Trophoblast cell (in vitro differentiated cells and primary cell): ENCODE results near the gene IFNLR1.

Experiments used
- DNase-seq, 2 donors: peaks; one replicate each; pipeline ENCODE4 v3.0.0-alpha.2; 2016
- H2AFZ ChIP-seq: 2 replicates; pipeline ENCODE4 v1.6.1; 2013; ENCODE audit warnings: low read length, moderate library complexity, mild to moderate bottlenecking; ENCODE audit not compliant: insufficient read depth, poor library complexity
- H2AK5ac ChIP-seq: 2 replicates; pipeline ENCODE4 v1.6.1; 2013; ENCODE audit warnings: mild to moderate bottlenecking, low read length
- H2BK120ac ChIP-seq: 2 replicates; pipeline ENCODE4 v1.6.1; 2013; ENCODE audit warnings: low read length, mild to moderate bottlenecking, moderate library complexity; ENCODE audit not compliant: insufficient read depth, poor library complexity
- H2BK12ac ChIP-seq: 2 replicates; pipeline ENCODE4 v1.6.1; 2013; ENCODE audit warnings: mild to moderate bottlenecking, low read length, moderate library complexity
- H2BK5ac ChIP-seq: 2 replicates; pipeline ENCODE4 v1.6.1; 2013; ENCODE audit warnings: low read length, low read depth, moderate library complexity, mild to moderate bottlenecking; ENCODE audit not compliant: poor library complexity
- H3K14ac ChIP-seq: 2 replicates; pipeline ENCODE4 v1.6.1; 2013; ENCODE audit warnings: mild to moderate bottlenecking, low read length
- H3K18ac ChIP-seq: 2 replicates; pipeline ENCODE4 v1.6.1; 2013; ENCODE audit warnings: mild to moderate bottlenecking, low read length
- H3K23ac ChIP-seq: 2 replicates; pipeline ENCODE4 v1.6.1; 2013; ENCODE audit warnings: low read length
- H3K27ac ChIP-seq: 2 replicates; pipeline ENCODE4 v1.5.1; 2013; ENCODE audit warnings: low read depth, mild to moderate bottlenecking, inconsistent platforms, low read length, moderate library complexity
- H3K27me3 ChIP-seq: 2 replicates; pipeline ENCODE4 v1.6.1; 2013; ENCODE audit warnings: inconsistent platforms, mild to moderate bottlenecking, low read length, moderate library complexity; ENCODE audit not compliant: insufficient read depth
- H3K36me3 ChIP-seq, 2 experiments: 1 replicate in 1 of 2; 2 replicates in 1 of 2; pipeline ENCODE4 v1.6.1; 2013; ENCODE audit warnings: low read length in 2 of 2, mild to moderate bottlenecking in 2 of 2, moderate library complexity in 1 of 2; ENCODE audit not compliant: insufficient read depth in 2 of 2, control insufficient read depth in 1 of 2
- H3K4ac ChIP-seq: 2 replicates; pipeline ENCODE4 v1.6.1; 2013; ENCODE audit warnings: low read depth, mild to moderate bottlenecking, low read length, moderate library complexity
- H3K4me1 ChIP-seq, 2 experiments: 1 replicate in 1 of 2; 2 replicates in 1 of 2; pipeline ENCODE4 v1.6.1; 2013; ENCODE audit warnings: low read length in 2 of 2, mild to moderate bottlenecking in 2 of 2, moderate library complexity in 1 of 2; ENCODE audit not compliant: insufficient read depth in 2 of 2, control insufficient read depth in 1 of 2
- H3K4me2 ChIP-seq: 2 replicates; pipeline ENCODE4 v1.6.1; 2013; ENCODE audit warnings: inconsistent platforms, mild to moderate bottlenecking, low read length, moderate library complexity
- H3K4me3 ChIP-seq: 2 replicates; pipeline ENCODE4 v1.5.1; 2013; ENCODE audit warnings: mild to moderate bottlenecking, low read depth, low read length, inconsistent platforms
- H3K79me1 ChIP-seq: one replicate; pipeline ENCODE4 v1.6.1; 2013; ENCODE audit warnings: low read length
- H3K79me2 ChIP-seq: 2 replicates; pipeline ENCODE4 v1.6.1; 2013; ENCODE audit warnings: low read length, mild to moderate bottlenecking; ENCODE audit not compliant: control insufficient read depth, insufficient read depth, poor library complexity
- H3K9ac ChIP-seq: 2 replicates; pipeline ENCODE4 v1.6.1; 2013; ENCODE audit warnings: mild to moderate bottlenecking, low read length
- H3K9me3 ChIP-seq: 2 replicates; pipeline ENCODE4 v1.6.1; 2013; ENCODE audit warnings: low read depth, mild to moderate bottlenecking, control low read depth, inconsistent platforms, low read length; ENCODE audit not compliant: insufficient read depth
- H4K12ac ChIP-seq: 2 replicates; pipeline ENCODE4 v1.6.1; 2013; ENCODE audit warnings: low read depth, mild to moderate bottlenecking, low read length, moderate library complexity
- H4K8ac ChIP-seq: 2 replicates; pipeline ENCODE4 v1.6.1; 2013; ENCODE audit warnings: low read depth, mild to moderate bottlenecking, low read length, moderate library complexity
- H4K91ac ChIP-seq: one replicate; pipeline ENCODE4 v1.6.1; 2013; ENCODE audit warnings: low read depth, mild to moderate bottlenecking, low read length, moderate library complexity
- WGBS: extraction: QIAGEN DNeasy Blood & Tissue Kit; methylation state at CpG from one replicate; pipeline ENCODE4 v1.1.7; 2013; ENCODE audit warnings: missing lambda C conversion rate; ENCODE audit not compliant: insufficient read length, insufficient coverage; ENCODE audit errors: extremely low coverage; 5-methylcytosine and 5-hydroxymethylcytosine counted together

IFNLR1 gene

DNA sequence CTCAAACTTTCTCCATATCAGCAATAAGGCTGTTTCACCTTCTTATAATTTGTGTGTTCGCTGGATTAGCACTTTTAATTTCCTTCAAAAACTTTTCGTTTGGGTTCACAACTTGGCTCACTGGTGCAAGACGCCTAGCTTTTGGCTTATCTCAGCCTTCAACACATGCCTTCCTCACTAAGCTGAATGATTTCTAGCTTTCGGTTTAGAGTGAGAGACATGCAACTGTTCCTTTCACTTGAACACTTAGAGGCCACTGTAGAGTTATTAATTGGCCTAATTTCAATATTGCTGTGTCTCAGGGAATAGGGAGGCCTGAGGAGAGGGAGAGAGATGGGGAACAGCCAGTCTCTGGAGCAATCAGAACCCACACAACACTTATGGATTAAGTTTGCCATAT, 41.2 kb upstream of the IFNLR1 start:
- Histone ChIP-seq H3K14ac (no peak overlapping the region), H3K23ac (no peak overlapping the region), H3K4me3 (no peak overlapping the region), H3K4me1 (no peaks in the 10 kb centered on the region), H3K4me2 (no peak overlapping the region), H3K27ac (no peak overlapping the region), H4K12ac (no peak overlapping the region), H2AFZ (no peak overlapping the region), H4K91ac (no peak overlapping the region), H3K9me3 (no peaks in the 10 kb centered on the region), H3K36me3 (no peaks in the 10 kb centered on the region), H2BK5ac (no peak overlapping the region), H3K79me1 (no peaks in the 10 kb centered on the region), H3K79me2 (no peaks in the 10 kb centered on the region), H3K9ac (no peak overlapping the region), H3K27me3 (no peaks in the 10 kb centered on the region), H2BK12ac (no peak overlapping the region), H3K18ac (no peak overlapping the region), H2AK5ac (no peak overlapping the region), H4K8ac (no peak overlapping the region), H3K4ac (no peak overlapping the region), H2BK120ac (no peak overlapping the region)
- DNase-seq = no peak
- no CpG with 5 or more reads among the region's 4 CpGs for WGBS

DNA sequence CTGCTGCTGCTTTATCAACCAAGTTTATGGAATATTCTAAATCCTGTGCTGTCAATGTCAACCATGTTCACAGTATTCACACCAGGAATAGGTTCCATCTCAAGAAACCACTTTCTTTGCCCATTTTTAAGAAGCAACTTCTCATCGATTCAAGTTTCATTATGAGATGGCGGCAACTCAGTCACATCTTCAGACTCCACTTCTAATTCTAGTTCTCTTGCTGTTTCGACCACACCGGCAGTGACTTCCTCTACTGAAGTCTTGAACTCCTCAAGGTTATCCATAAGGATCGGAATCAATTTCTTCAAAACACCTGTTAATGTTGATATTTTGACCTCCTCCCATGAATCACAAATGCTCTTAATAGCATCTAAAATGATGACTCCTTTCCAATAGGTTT, 39.7 kb upstream of the IFNLR1 start:
- H3K27ac ChIP-seq = no peak overlapping the region
- H2AK5ac ChIP-seq = no peak overlapping the region

DNA sequence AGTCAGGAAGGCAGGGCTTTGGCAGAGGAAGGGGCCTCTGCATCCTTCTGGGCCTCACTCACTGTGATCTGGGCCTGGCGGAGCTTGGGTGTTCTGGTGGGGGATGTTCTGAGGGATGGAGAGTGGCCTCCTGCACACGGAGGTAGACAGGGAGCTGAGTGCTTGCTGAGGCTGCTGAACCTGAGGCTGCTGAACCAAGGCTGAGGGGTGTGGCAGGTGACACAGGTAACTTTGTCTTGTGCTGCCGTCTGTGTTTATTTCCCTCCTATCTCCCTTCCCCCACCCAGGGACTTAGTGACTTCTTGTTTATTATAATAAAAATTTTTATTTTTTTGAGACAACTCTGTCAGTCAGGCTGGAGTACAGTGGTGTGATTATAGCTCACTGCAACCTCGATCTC, 37.7 kb upstream of the IFNLR1 start:
- H3K79me2 ChIP-seq = no peaks in the 10 kb centered on the region
- H4K8ac ChIP-seq = no peak overlapping the region
- H2AFZ ChIP-seq = no peak overlapping the region
- no CpG with 5 or more reads among the region's 4 CpGs for WGBS
- no peak overlapping the region for H4K91ac ChIP-seq
- H2BK12ac ChIP-seq = no peak overlapping the region
- H3K14ac ChIP-seq = no peak overlapping the region
- no peaks in the 10 kb centered on the region for H3K36me3 ChIP-seq
- H2AK5ac ChIP-seq = no peak overlapping the region
- no peaks in the 10 kb centered on the region for H3K27me3 ChIP-seq
- DNase-seq = no peak
- no peak overlapping the region for H2BK5ac ChIP-seq
- H3K4me2 ChIP-seq = no peak overlapping the region
- H3K9me3 ChIP-seq = no peaks in the 10 kb centered on the region
- H3K27ac ChIP-seq = no peak overlapping the region
- H3K23ac ChIP-seq = no peak overlapping the region
- H3K18ac ChIP-seq = no peak overlapping the region
- no peaks in the 10 kb centered on the region for H3K4me1 ChIP-seq
- H3K79me1 ChIP-seq = no peaks in the 10 kb centered on the region
- no peak overlapping the region for H3K4me3 ChIP-seq
- no peak overlapping the region for H3K9ac ChIP-seq
- no peak overlapping the region for H4K12ac ChIP-seq
- no peak overlapping the region for H3K4ac ChIP-seq
- H2BK120ac ChIP-seq = no peak overlapping the region

More for the DNA sequence above, 39.7 kb upstream of the IFNLR1 start:
- no peaks in the 10 kb centered on the region for H3K9me3 ChIP-seq
- H2BK12ac ChIP-seq = no peak overlapping the region
- H3K18ac ChIP-seq = no peak overlapping the region
- no peaks in the 10 kb centered on the region for H3K36me3 ChIP-seq
- no peak overlapping the region for H3K4me3 ChIP-seq
- H3K14ac ChIP-seq = no peak overlapping the region
- DNase-seq = no peak
- H3K79me1 ChIP-seq = no peaks in the 10 kb centered on the region
- no peaks in the 10 kb centered on the region for H3K4me1 ChIP-seq
- no peak overlapping the region for H3K9ac ChIP-seq
- no peak overlapping the region for H4K91ac ChIP-seq
- H3K4ac ChIP-seq = no peak overlapping the region
- no peak overlapping the region for H3K23ac ChIP-seq
- no peak overlapping the region for H2BK120ac ChIP-seq
- no peak overlapping the region for H4K12ac ChIP-seq
- WGBS = no CpG with 5 or more reads among the region's 5 CpGs
- no peak overlapping the region for H4K8ac ChIP-seq
- H2AFZ ChIP-seq = no peak overlapping the region
- no peak overlapping the region for H3K4me2 ChIP-seq
- no peaks in the 10 kb centered on the region for H3K27me3 ChIP-seq
- no peak overlapping the region for H2BK5ac ChIP-seq
- no peaks in the 10 kb centered on the region for H3K79me2 ChIP-seq

- Histone ChIP-seq H3K79me1 (no peaks in the 10 kb centered on the region), H3K4me2 (no peak overlapping the region), H3K18ac (no peak overlapping the region), H4K8ac (no peak overlapping the region), H3K9ac (no peak overlapping the region), H3K36me3 (no peaks in the 10 kb centered on the region), H3K79me2 (no peaks in the 10 kb centered on the region), H3K9me3 (no peaks in the 10 kb centered on the region), H3K23ac (no peak overlapping the region), H2AK5ac (no peak overlapping the region), H3K4me1 (no peaks in the 10 kb centered on the region), H3K4ac (no peak overlapping the region), H3K27ac (no peak overlapping the region), H4K91ac (no peak overlapping the region), H3K14ac (no peak overlapping the region), H2AFZ (no peak overlapping the region), H2BK120ac (no peak overlapping the region), H3K4me3 (no peak overlapping the region), H2BK12ac (no peak overlapping the region), H3K27me3 (no peaks in the 10 kb centered on the region), H4K12ac (no peak overlapping the region), H2BK5ac (no peak overlapping the region)
- WGBS = no CpG with 5 or more reads among the region's 2 CpGs
- DNase-seq = no peak
Observed at GRCh38 chr1:24224086-24224485, 37.0 kb upstream of the IFNLR1 start.
